PC-3 (cell line): ENCODE results near the gene CYTH3.

Experiments used
- EZH2 ChIP-seq: fragments of 300-600 bp; sonication (generic); IDR thresholded peaks from one replicate; pipeline ENCODE4 v1.6.1; 2017; ENCODE audit warnings: antibody characterized with exemption, mild to moderate bottlenecking, low read length; ENCODE audit not compliant: unreplicated experiment
- EZH2phosphoT487 ChIP-seq: fragments of 300-600 bp; sonication (generic); IDR thresholded peaks from 2 replicates; pipeline ENCODE4 v1.6.1; 2018; ENCODE audit warnings: mild to moderate bottlenecking, antibody characterized with exemption, low read length, borderline replicate concordance
- TF ChIP-seq, protein P1 (sequence below): fragments of 300-600 bp; sonication (generic); conservative IDR thresholded peaks from 2 replicates; pipeline ENCODE4 v1.5.1; 2017; ENCODE audit warnings: antibody characterized with exemption, low read depth, mild to moderate bottlenecking, low read length

DNA sequence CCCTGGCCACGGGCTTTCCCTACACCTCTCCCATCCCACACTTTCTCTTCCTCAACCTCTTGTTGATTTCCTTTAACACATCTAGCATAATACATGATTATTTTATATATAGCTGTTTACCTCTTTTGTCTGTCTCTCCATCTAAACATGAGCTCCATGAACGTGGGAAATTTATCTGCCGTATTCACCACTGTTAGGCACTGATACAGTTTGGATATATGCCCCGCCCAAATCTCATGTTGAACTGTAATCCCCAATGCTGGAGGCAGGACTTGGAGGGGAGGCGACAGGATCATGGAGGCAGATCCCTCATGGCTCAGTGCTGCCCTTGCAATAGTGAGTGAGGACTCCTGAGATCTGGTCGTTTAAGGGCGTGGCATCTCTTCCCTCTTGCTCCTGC is 5.7 kb downstream of the CYTH3 start:
- TF ChIP-seq, protein P1, sequence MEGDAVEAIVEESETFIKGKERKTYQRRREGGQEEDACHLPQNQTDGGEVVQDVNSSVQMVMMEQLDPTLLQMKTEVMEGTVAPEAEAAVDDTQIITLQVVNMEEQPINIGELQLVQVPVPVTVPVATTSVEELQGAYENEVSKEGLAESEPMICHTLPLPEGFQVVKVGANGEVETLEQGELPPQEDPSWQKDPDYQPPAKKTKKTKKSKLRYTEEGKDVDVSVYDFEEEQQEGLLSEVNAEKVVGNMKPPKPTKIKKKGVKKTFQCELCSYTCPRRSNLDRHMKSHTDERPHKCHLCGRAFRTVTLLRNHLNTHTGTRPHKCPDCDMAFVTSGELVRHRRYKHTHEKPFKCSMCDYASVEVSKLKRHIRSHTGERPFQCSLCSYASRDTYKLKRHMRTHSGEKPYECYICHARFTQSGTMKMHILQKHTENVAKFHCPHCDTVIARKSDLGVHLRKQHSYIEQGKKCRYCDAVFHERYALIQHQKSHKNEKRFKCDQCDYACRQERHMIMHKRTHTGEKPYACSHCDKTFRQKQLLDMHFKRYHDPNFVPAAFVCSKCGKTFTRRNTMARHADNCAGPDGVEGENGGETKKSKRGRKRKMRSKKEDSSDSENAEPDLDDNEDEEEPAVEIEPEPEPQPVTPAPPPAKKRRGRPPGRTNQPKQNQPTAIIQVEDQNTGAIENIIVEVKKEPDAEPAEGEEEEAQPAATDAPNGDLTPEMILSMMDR, result no peak
- TF ChIP-seq EZH2, result no peak
- no peak for TF ChIP-seq EZH2phosphoT487
